GM21367 (cell line): ENCODE measurements around the gene TSPAN32.
"Not testable (repeated sequence)": the region's sequence is repeated elsewhere in the genome, so short reads cannot be mapped to it uniquely, and the experiment has no call there.

Experiments used
- ATAC-seq: cut with Tn5 transposase; IDR thresholded peaks from one replicate; pipeline ENCODE4 v1.9.1; 2021; ENCODE audit not compliant: unreplicated experiment

TSPAN32 gene

GRCh38 chr11:2332569-2332968 lies 30.8 kb downstream of the TSPAN32 start:
- not testable (repeated sequence) for ATAC-seq

- ATAC-seq: not testable (repeated sequence)
These were observed 31.8 kb downstream of the TSPAN32 start for GRCh38 chr11:2333486-2334205.

- ATAC-seq: not testable (repeated sequence)
These were observed 33.5 kb downstream of the TSPAN32 start for GRCh38 chr11:2335286-2335685.

DNA sequence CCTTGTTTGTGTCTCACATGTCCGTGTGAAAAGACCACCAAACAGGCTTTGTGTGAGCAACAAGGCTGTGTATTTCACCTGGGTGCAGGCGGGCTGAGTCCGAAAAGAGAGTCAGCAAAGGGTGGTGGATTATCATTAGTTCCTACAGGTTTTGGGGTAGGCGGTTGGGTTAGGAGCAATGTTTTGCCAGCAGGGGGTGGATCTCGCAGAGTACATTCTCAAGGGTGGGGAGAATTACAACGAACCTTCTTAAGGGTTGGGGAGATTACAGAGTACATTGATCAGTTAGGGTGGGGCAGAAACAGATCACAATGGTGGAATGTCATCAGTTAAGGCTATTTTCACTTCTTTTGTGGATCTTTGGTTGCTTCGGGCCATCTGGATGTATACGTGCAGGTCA lies 36.9 kb downstream of the TSPAN32 start:
- ATAC-seq: not testable (repeated sequence)

DNA sequence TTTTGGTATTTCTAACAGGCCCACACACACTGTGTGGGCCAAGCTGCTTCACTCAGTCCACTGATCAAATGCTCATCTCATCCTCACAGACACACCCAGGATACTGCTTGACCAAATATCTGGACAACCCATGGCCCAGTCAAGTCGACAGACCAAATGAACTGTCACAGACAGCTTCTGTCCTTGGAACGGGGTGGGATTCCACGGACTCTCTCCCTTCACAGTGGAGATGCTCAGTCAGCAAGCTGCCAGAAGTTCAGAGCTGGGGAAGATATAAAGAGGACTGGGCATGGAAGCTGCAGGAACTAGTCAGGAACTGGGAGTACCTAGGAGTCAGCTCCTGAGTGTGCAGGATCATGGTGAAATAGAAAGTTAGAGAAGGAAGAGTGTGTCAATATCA lies 40.7 kb downstream of the TSPAN32 start:
- ATAC-seq: no peak

- ATAC-seq: no peak
These were observed 41.2 kb downstream of the TSPAN32 start for GRCh38 chr11:2342981-2343380.

DNA sequence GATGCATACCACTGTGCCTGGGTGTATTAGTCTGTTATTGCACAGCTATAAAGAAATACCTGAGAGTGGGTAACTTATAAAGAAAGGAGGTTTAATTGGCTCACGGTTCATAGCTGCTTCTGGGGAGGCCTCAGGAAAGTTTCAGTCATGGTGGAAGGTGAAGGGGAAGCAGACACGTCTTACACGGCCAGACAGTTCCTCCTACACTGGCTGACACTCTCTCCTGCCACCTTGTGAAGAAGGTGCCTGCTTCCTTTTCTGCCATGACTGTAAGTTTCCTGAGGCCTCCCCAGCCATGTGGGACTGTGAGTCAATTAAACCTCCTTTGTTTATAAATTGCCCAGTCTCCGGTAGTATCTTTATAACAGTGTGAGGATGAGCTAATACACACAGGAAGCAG lies 41.7 kb downstream of the TSPAN32 start:
- no peak for ATAC-seq

DNA sequence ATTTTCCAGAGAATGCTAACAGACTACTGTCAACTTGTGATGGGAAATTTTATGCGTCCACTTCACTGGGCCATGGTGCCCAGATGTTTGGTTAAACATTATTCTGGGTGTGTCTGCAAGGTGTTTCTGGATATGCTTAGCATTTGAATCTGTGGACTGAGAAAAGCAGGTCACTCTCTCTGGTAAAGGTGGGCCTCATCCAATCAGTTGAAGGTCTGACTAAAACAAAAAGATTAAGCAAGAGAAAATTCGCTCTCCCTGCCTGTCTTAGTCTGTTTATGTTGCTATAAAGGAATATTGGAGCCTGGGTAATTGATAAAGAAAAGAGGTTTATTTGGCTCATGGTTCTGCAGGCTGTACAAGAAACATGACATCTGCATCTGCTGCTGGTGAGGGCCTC lies 43.2 kb downstream of the TSPAN32 start:
- no peak for ATAC-seq

GRCh38 chr11:2346014-2346413 lies 44.2 kb downstream of the TSPAN32 start:
- no peak for ATAC-seq

DNA sequence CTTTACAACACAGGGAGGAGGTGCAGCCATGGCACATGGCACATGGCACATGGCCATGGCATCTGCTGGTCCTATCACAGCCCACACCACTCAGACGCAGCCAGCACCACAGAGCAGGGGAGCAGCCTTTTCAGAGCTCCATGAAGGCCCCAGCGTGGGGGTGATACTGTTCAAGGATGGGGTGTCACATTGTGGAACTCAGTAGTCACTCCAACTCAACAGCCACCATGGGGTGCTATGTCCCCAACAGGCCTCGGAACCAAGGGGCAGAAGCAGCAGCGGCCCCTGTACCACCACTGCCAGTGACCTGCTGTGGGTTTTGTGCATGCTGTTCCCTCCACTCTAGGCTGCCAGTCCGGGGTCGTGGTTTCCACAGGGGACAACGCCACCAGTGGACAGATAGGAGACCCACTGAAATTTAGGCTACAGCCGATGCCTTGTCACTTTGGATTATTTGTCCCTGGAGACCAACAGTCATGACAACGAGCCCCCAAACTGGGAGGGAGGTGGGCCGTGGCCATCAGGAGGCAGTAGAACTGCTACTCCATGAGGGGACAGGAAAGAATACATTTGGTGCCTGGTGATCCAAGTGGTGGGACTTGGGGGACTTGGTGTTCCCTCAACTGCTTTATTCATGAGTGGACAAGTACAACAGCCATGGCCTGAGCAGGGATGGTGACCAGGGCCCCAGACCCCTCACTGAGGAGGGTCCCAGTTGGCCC lies 44.9 kb downstream of the TSPAN32 start:
- ATAC-seq: no peak

DNA sequence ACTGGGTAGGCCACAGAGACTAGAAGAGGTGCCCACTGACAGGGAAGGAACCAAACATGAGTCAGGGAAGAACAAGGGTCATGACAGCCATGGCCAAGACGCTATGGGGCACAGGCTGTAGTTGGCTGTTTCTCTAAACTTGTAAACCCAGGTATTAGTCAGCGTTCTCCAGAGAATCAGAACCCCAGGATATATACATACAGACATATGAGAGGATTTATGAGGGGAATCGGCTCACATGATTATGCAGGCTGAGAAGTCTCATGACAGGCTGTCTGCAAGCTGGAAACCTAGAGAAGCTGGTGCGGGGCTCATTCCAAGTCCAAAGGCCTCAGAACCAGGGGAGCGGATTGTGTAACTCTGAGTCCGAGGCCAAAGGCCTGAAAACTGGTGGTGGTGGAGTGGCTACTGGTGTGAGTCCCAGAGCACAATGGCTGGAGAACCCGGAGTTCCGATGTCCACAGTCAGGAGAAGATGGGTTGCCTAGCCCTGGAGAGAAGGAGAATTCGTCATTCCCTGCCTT lies 45.6 kb downstream of the TSPAN32 start:
- ATAC-seq: no peak

DNA sequence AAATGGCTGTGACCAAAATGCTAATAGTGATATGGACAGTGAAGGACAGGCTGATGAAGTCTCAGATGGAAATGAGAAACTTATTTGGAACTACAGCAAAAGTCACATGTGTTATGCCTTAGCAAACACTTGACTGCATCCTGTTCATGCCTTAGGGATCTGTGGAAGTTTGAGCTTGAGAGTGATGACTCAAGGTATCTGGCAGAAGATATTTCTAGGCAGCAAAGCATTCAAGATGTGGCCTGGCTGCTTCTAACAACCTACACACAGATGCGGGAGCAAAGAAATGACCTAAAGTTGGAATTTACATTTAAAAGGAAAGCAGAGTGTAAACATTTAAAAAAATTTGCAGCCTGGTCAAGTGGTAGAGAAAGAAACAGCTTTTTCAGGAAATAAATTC lies 47.2 kb downstream of the TSPAN32 start:
- no peak for ATAC-seq

- ATAC-seq: no peak
These were observed 49.9 kb downstream of the TSPAN32 start for GRCh38 chr11:2351701-2352100.

DNA sequence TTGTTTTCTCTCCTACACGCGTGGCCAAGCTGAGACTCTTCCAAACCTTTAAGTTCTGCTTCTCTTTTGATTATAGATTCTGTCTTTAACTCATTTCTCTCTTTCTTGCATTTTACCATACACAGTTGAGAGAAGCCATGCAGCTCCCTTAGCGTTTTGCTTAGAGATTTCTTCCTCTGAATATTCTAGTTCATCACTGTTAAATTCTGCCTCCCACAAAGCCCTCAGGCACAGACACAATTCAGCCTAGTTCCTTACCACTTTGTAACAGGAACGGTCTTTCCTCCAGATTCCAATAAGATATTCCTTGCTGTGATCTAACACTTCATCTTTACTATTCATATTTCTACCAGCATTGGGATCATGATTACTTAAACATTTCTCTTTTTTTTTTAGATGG lies 50.6 kb downstream of the TSPAN32 start:
- ATAC-seq: no peak

GRCh38 chr11:2355000-2355644 lies 53.3 kb downstream of the TSPAN32 start:
- ATAC-seq: no peak

GRCh38 chr11:2357246-2357645 lies 55.4 kb downstream of the TSPAN32 start:
- no peak for ATAC-seq

DNA sequence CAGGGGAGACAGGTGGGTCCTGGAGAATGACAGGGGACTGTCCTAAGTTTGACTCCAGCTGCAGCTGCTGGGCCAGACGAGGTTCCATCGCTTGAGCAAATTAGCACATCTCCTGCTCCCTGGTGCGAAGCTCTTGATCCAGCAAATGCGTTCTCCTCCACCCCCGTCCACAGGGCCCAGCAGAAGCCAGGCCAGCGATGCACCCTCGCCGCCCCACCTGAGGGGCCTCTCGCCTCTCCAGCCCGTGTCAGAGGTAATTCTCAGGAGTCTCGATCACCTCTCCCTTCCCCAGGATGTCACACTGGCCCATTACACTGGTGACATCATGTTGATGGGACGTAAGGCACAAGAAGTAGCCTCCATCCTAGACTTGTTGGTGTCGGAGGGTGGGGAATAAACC lies 55.8 kb downstream of the TSPAN32 start:
- ATAC-seq: not testable (repeated sequence)

- ATAC-seq: no peak
These were observed 57.1 kb downstream of the TSPAN32 start for GRCh38 chr11:2358754-2359442.

DNA sequence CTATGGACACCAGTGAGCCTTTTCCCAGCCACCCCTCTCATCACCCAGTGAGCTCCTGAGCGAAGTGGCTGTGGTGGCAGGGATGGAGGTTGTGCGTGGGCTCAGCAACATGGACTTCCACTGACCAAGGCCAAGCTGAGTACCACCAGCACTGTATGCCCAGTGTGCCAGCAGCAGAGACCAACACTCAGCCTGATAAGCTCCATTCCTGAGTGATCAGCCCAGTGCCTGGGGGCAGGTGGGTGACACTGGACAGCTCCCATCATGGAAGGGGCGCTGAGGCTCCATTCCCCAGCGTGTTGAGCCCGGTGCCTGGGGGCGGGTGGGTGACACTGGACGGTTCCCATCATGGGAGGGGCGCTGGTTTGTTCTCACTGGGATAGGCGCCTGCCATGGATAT lies 57.7 kb downstream of the TSPAN32 start:
- ATAC-seq: no peak

GRCh38 chr11:2360081-2360642 lies 58.3 kb downstream of the TSPAN32 start:
- no peak for ATAC-seq

DNA sequence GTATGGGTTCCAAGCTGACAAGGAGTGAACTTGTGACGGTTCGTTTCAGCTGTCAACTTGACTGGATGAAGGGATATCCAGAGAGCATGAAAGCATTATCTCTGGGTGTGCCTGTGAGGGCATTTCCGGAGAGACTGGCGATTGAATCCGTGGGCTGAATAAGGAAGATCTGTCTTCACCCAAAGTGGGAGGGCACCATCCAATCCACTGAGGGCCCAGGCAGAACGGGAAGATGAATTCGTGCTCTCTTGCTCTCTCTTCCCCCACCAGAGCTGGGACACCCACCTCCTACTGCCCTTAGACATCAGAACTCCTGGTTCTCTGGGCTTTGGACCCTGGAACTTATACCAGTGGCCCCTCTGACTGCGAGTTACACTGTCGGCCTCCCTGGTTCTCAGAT lies 59.8 kb downstream of the TSPAN32 start:
- ATAC-seq: no peak
